Loucy (cell line): ENCODE measurements around the gene SH2D1B.

Experiments used
- EZH2phosphoT487 ChIP-seq: fragments of 200-600 bp; IDR thresholded peaks from 2 replicates; pipeline ENCODE4 v1.6.1; 2018; ENCODE audit warnings: antibody characterized with exemption, mild to moderate bottlenecking, moderate library complexity, borderline replicate concordance
- TF ChIP-seq, protein P1 (sequence below): fragments of 200-600 bp; sonication (generic); conservative IDR thresholded peaks from 2 replicates; pipeline ENCODE4 v1.5.1; 2014; ENCODE audit warnings: mild to moderate bottlenecking, antibody characterized with exemption, low read length

DNA sequence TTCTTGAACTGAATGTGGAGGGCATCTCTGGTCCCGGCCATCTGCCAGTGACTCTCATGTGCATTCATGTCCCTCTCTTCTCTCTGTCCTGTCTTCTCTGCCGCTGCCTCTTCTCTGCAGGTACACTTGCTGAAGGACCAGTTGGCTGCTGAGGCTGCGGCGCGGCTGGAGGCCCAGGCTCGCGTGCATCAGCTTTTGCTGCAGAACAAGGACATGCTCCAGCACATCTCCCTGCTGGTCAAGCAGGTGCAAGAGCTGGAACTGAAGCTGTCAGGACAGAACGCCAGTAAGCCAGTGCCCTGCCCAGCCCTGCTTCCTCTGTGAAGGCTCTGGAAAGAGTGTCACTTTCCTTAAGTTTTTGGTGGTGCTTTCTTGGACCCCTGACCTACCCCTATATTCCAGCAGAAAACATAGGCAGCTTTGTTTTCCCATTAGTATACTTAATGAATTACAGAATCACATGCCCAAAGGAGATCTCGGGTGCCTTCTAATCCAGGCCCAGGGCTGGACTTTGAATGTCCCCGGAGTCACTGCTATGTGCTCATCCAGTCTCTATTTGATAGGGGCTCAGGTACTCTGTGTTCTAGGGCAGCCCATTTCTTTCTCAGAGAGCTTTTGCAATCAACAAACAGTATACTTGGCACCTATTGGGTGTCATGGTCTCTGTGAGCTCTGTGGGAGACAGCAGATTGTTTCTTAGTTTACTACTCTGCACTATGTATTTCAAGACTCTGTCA, 46.5 kb downstream of the SH2D1B start:
- TF ChIP-seq, protein P1, sequence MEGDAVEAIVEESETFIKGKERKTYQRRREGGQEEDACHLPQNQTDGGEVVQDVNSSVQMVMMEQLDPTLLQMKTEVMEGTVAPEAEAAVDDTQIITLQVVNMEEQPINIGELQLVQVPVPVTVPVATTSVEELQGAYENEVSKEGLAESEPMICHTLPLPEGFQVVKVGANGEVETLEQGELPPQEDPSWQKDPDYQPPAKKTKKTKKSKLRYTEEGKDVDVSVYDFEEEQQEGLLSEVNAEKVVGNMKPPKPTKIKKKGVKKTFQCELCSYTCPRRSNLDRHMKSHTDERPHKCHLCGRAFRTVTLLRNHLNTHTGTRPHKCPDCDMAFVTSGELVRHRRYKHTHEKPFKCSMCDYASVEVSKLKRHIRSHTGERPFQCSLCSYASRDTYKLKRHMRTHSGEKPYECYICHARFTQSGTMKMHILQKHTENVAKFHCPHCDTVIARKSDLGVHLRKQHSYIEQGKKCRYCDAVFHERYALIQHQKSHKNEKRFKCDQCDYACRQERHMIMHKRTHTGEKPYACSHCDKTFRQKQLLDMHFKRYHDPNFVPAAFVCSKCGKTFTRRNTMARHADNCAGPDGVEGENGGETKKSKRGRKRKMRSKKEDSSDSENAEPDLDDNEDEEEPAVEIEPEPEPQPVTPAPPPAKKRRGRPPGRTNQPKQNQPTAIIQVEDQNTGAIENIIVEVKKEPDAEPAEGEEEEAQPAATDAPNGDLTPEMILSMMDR: no peak
- TF ChIP-seq EZH2phosphoT487: no peak
